ENCODE measurements around the gene ARFGEF3. TPM values are rescaled to one million over a fixed set of nuclear protein-coding genes. Genes with fewer than 3 reads are reported as not detected.

Gene ARFGEF3
- total RNA-seq, 1 experiment from 2014 or later = 0.71 TPM

- no peaks in the 10 kb centered on the region for H3K27me3 ChIP-seq (replicated peaks; ENCODE audit: insufficient read depth, low read depth, low read length, poor library complexity)
- no peak for TF ChIP-seq EZH2 (IDR thresholded peaks at IDR 0.05; ENCODE audit: borderline replicate concordance, low read depth, low read length, poor library complexity, severe bottlenecking)
- TF ChIP-seq CTCF (conservative IDR thresholded peaks at IDR 0.05; ENCODE audit: low read depth, low read length) = no peak
- no peak overlapping the region for H3K4me3 ChIP-seq (ENCODE audit: low read depth, low read length, poor library complexity, severe bottlenecking)
- ChIA-PET CTCF (no interaction called here), POLR2A (ENCODE audit: low non-redundant PET) (interaction anchor here (0.6 kb wide), 1 partner anchor 59 kb away, joined by 4 read pairs; no protein-coding TSS in a partner anchor)
- H3K27ac ChIP-seq (ENCODE audit: low read depth, low read length, poor library complexity, severe bottlenecking) = no peak overlapping the region
- no peaks in the 10 kb centered on the region for H3K36me3 ChIP-seq (ENCODE audit: insufficient read depth, low read length, poor library complexity, severe bottlenecking)
- DNase-seq (ENCODE audit: low spot score) = no peak
- H3K9me3 ChIP-seq (ENCODE audit: low read depth, low read length, poor library complexity, severe bottlenecking) = no peaks in the 10 kb centered on the region
- no peaks in the 10 kb centered on the region for H3K4me1 ChIP-seq (ENCODE audit: insufficient read depth, low read length, poor library complexity, severe bottlenecking)
- no TSS peak for BruUV-seq (replicated peaks)
- intact Hi-C loops (cut with micrococcal nuclease; ENCODE audit: unreplicated experiment) = no loop called here
Observed at GRCh38 chr6:138318741-138319375, 157.1 kb downstream of the ARFGEF3 start.

DNA sequence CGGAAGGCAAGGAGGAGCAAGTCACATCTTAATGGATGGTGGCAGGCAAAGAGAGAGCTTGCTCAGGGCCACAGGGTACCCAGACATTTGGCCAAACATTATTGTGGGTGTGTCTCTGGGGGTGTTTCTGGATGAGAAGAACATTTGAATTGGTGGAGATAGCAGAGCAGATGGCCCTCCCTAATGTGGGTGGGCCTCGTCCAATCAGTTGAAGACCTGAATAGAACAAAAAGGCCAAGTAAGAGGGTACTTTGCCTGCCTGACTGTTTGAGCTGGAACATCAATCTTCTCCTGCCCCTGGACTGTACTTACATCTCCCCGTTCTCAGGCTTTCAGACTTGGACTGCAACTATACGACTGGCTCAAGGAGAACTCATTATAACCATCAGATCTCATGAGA is 160.2 kb downstream of the ARFGEF3 start:
- TF ChIP-seq EZH2 (IDR thresholded peaks at IDR 0.05; ENCODE audit: borderline replicate concordance, low read depth, low read length, poor library complexity, severe bottlenecking) = no peak
- no peak for TF ChIP-seq CTCF (conservative IDR thresholded peaks at IDR 0.05; ENCODE audit: low read depth, low read length)
- CTCF ChIA-PET = no interaction called here

GRCh38 chr6:138323821-138324220 is 162.1 kb downstream of the ARFGEF3 start:
- BruUV-seq (replicated peaks) = no TSS peak
- Histone ChIP-seq H3K9me3 (ENCODE audit: low read depth, low read length, poor library complexity, severe bottlenecking) (no peaks in the 10 kb centered on the region), H3K27ac (ENCODE audit: low read depth, low read length, poor library complexity, severe bottlenecking) (no peak overlapping the region), H3K4me3 (ENCODE audit: low read depth, low read length, poor library complexity, severe bottlenecking) (no peak overlapping the region), H3K36me3 (ENCODE audit: insufficient read depth, low read length, poor library complexity, severe bottlenecking) (no peaks in the 10 kb centered on the region), H3K4me1 (ENCODE audit: insufficient read depth, low read length, poor library complexity, severe bottlenecking) (no peaks in the 10 kb centered on the region), H3K27me3 (replicated peaks; ENCODE audit: insufficient read depth, low read depth, low read length, poor library complexity) (no peaks in the 10 kb centered on the region)
- ChIA-PET CTCF (no interaction called here), POLR2A (ENCODE audit: low non-redundant PET) (no interaction called here)
- TF ChIP-seq EZH2 (IDR thresholded peaks at IDR 0.05; ENCODE audit: borderline replicate concordance, low read depth, low read length, poor library complexity, severe bottlenecking) (no peak), CTCF (conservative IDR thresholded peaks at IDR 0.05; ENCODE audit: low read depth, low read length) (no peak)
- intact Hi-C loops (cut with micrococcal nuclease; ENCODE audit: unreplicated experiment) = no loop called here
- DNase-seq (ENCODE audit: low spot score) = no peak

More for the DNA sequence above, 160.2 kb downstream of the ARFGEF3 start:
- POLR2A ChIA-PET (ENCODE audit: low non-redundant PET) = no interaction called here
- DNase-seq (ENCODE audit: low spot score) = no peak
- Histone ChIP-seq H3K36me3 (ENCODE audit: insufficient read depth, low read length, poor library complexity, severe bottlenecking) (no peaks in the 10 kb centered on the region), H3K4me3 (ENCODE audit: low read depth, low read length, poor library complexity, severe bottlenecking) (no peak overlapping the region), H3K4me1 (ENCODE audit: insufficient read depth, low read length, poor library complexity, severe bottlenecking) (no peaks in the 10 kb centered on the region), H3K27ac (ENCODE audit: low read depth, low read length, poor library complexity, severe bottlenecking) (no peak overlapping the region), H3K27me3 (replicated peaks; ENCODE audit: insufficient read depth, low read depth, low read length, poor library complexity) (no peaks in the 10 kb centered on the region), H3K9me3 (ENCODE audit: low read depth, low read length, poor library complexity, severe bottlenecking) (no peaks in the 10 kb centered on the region)
- no TSS peak for BruUV-seq (replicated peaks)
- intact Hi-C loops (cut with micrococcal nuclease; ENCODE audit: unreplicated experiment) = no loop called here

Measured in A673 (cell line).